ENCODE results near the gene ALPK3. TPM values are rescaled to one million over a fixed set of nuclear protein-coding genes. Genes with fewer than 3 reads are reported as not detected.

The ALPK3 gene
- total RNA-seq, 1 experiment from 2014 or later = 17.7 TPM

- no peak overlapping the region for H2BK20ac ChIP-seq (ENCODE audit: low read depth, low read length, poor library complexity, severe bottlenecking)
- Mint-ChIP-seq H3K9me3 (peaks cover 0 to 2% of the 10 kb centered on the region in 2 experiments; a peak in 1 of 5 replicates), H3K4me3 (no peak overlapping the region), H3K36me3 (ENCODE audit: insufficient read depth in 1 of 3, low read depth in 3 of 3) (peaks cover 0 to 1% (median 0%) of the 10 kb centered on the region in 3 experiments; a peak in 2 of 7 replicates), H3K27ac (no peak overlapping the region), H3K27me3 (ENCODE audit: low read depth) (peaks cover 11% of the 10 kb centered on the region), H3K4me1 (peaks cover 0 to 4% of the 10 kb centered on the region in 2 experiments; a peak in 2 of 4 replicates)
- H3T11ph ChIP-seq (ENCODE audit: low read length) = no peak overlapping the region
- no peak overlapping the region for H3K56ac ChIP-seq (ENCODE audit: insufficient read length, low read depth, low read length)
- no peak for TF ChIP-seq CTCF (conservative IDR thresholded peaks at IDR 0.05)
- no peak overlapping the region for H3K14ac ChIP-seq (ENCODE audit: insufficient read depth, low read length)
- no peak overlapping the region for H2BK120ac ChIP-seq (ENCODE audit: low read depth, low read length, poor library complexity, severe bottlenecking)
- DNase-seq = no peak
- no peak overlapping the region for H3K27ac ChIP-seq (ENCODE audit: insufficient read length, low read depth, low read length)
- no peak overlapping the region for H2AK5ac ChIP-seq (ENCODE audit: insufficient read length, low read length)
- no peak overlapping the region for H2BK15ac ChIP-seq (ENCODE audit: low read depth, low read length)
- H3K9me3 ChIP-seq (ENCODE audit: control insufficient read depth, low read depth, low read length) = no peaks in the 10 kb centered on the region
- H3K4me1 ChIP-seq (ENCODE audit: insufficient read depth, low read length) = no peaks in the 10 kb centered on the region
- H4K5ac ChIP-seq (ENCODE audit: insufficient read length, low read depth, low read length) = no peak overlapping the region
- H2AFZ ChIP-seq (ENCODE audit: low read length) = no peak overlapping the region
- no peaks in the 10 kb centered on the region for H3K79me1 ChIP-seq (ENCODE audit: insufficient read depth, low read depth, low read length, poor library complexity, severe bottlenecking)
- H2BK12ac ChIP-seq (ENCODE audit: insufficient read length, low read depth, low read length) = no peak overlapping the region
- H4K20me1 ChIP-seq (ENCODE audit: control insufficient read depth, insufficient read depth, insufficient read length) = no peaks in the 10 kb centered on the region
- no CpG with 5 or more reads among the region's 4 CpGs for WGBS (ENCODE audit: extremely low coverage, insufficient read length, low lambda C conversion rate)
- no peak overlapping the region for H4K8ac ChIP-seq (replicated peaks; ENCODE audit: insufficient read length, low read depth, low read length)
- H3K27me3 ChIP-seq (ENCODE audit: insufficient read depth, low read length) = no peaks in the 10 kb centered on the region
- H3K18ac ChIP-seq (ENCODE audit: insufficient read length, low read depth, low read length) = no peak overlapping the region
- no peaks in the 10 kb centered on the region for H3K23me2 ChIP-seq (ENCODE audit: insufficient read length, low read depth, low read length, poor library complexity, severe bottlenecking)
- no peak overlapping the region for H3K23ac ChIP-seq (ENCODE audit: insufficient read length, low read depth, low read length)
- no peak overlapping the region for H4K91ac ChIP-seq (ENCODE audit: insufficient read length, low read depth, low read length)
- H3K4ac ChIP-seq (ENCODE audit: low read depth, low read length) = no peak overlapping the region
- no peaks in the 10 kb centered on the region for H3K79me2 ChIP-seq (ENCODE audit: insufficient read depth, low read length)
- no peak overlapping the region for H2BK5ac ChIP-seq (ENCODE audit: insufficient read length, low read length)
- no peak overlapping the region for H3K9ac ChIP-seq (ENCODE audit: extremely low read depth, insufficient read length, low read length)
- H3K4me2 ChIP-seq (ENCODE audit: insufficient read depth, insufficient read length, low read length) = no peak overlapping the region
Measured at GRCh38 chr15:84898761-84899160, 81.6 kb downstream of the ALPK3 start.

All from H9 (cell line).